ENCODE data around the gene CCDC171.
"Not testable (repeated sequence)": the region's sequence is repeated elsewhere in the genome, so short reads cannot be mapped to it uniquely, and the experiment has no call there.

Gene CCDC171

DNA sequence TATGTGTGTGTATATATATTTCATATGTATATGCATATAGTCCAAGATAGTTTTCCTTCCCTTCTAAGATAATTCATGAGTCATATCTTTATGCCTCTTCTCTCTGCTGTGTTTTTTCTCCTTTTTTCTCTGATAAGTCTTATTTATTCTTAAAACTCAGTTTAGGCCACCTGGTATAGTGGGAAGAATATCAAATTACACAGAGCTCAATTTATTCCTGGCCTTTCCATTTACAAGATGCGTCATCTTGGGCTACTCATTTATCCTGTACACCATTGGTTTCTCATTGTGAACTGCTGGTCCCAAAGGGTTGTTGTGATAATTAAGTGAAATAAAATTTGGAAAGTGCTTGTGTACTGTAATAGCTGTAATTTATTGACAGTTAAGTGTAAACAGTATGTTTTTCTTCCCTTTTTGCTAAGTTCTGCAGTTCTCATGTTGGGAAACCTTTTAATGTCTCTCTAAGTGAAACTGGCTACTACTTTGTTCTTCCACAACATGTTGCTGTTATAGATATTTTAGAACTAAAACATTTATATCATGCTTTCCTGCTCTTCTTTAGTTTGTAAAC is 19.4 kb downstream of the CCDC171 start:
- Histone ChIP-seq H3K4me3 (ENCODE audit: low read depth, low read length) (no peak overlapping the region), H3K27me3 (ENCODE audit: insufficient read depth, low read depth, severe bottlenecking) (no peaks in the 10 kb centered on the region), H3K27ac (no peak overlapping the region), H3K36me3 (no peaks in the 10 kb centered on the region), H3K9me3 (ENCODE audit: severe bottlenecking) (no peaks in the 10 kb centered on the region)
- no peak for DNase-seq
- TF ChIP-seq, protein P1, sequence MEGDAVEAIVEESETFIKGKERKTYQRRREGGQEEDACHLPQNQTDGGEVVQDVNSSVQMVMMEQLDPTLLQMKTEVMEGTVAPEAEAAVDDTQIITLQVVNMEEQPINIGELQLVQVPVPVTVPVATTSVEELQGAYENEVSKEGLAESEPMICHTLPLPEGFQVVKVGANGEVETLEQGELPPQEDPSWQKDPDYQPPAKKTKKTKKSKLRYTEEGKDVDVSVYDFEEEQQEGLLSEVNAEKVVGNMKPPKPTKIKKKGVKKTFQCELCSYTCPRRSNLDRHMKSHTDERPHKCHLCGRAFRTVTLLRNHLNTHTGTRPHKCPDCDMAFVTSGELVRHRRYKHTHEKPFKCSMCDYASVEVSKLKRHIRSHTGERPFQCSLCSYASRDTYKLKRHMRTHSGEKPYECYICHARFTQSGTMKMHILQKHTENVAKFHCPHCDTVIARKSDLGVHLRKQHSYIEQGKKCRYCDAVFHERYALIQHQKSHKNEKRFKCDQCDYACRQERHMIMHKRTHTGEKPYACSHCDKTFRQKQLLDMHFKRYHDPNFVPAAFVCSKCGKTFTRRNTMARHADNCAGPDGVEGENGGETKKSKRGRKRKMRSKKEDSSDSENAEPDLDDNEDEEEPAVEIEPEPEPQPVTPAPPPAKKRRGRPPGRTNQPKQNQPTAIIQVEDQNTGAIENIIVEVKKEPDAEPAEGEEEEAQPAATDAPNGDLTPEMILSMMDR (IDR thresholded peaks at IDR 0.05; ENCODE audit: low read depth, low read length) = no peak

DNA sequence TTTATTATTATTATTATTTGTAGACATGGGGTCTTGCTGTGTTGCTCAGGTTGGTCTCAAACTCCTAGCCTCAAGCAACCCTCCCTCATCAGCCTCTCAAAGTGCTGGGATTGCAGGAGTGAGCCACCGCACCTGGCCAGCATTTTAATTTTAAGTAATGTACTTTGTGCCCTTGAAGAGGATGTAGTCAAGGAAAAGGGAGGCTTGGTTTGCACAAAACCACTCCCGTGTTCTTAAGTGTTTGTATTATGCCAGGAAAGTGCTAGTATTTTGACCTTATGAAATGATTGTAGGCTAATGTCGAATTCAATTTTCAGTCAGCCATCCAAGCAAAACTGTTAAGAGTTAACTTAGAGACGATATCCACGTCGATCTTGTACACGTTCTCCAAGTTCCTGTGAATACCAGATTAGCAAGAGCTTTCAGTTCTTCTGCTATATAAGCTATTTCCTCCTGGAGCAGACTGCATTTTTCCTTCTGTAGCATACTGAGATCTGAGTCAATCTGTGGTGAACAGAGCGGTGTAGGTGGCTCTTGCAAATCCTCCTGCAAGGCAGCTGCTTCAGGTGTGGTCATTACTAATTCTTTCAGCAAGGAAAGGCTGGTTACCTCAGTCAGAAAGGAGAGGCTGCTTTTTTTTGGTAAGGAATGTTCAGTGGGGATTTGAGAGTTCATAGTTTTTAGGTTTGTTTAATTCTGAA is 23.7 kb downstream of the CCDC171 start:
- no peaks in the 10 kb centered on the region for H3K36me3 ChIP-seq

DNA sequence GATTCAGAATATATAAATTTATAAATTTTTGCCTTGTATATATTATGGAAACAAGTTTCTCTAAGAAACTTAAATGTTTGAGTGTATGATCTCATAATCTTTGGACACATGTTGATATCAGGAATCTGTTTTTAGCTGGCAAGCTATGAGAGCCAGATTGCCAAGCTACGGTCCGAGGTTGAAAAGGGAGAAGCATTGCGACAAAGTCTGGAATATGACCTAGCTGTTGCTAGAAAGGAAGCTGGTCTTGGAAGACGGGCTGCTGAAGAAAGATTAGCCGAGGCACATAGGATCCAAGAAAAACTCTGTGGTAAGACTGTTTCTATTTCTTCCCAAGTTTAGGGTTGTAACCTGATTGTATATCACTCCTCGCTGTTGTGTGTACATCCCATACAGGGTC is 25.9 kb downstream of the CCDC171 start:
- TF ChIP-seq, protein P1 (IDR thresholded peaks at IDR 0.05; ENCODE audit: low read depth, low read length) = no peak
- no peaks in the 10 kb centered on the region for H3K9me3 ChIP-seq (ENCODE audit: severe bottlenecking)

More for the DNA sequence above, 23.7 kb downstream of the CCDC171 start:
- no peaks in the 10 kb centered on the region for H3K9me3 ChIP-seq (ENCODE audit: severe bottlenecking)
- no peaks in the 10 kb centered on the region for H3K27me3 ChIP-seq (ENCODE audit: insufficient read depth, low read depth, severe bottlenecking)
- H3K4me3 ChIP-seq (ENCODE audit: low read depth, low read length) = no peak overlapping the region
- DNase-seq = no peak
- TF ChIP-seq, protein P1 (IDR thresholded peaks at IDR 0.05; ENCODE audit: low read depth, low read length) = no peak
- no peak overlapping the region for H3K27ac ChIP-seq

DNA sequence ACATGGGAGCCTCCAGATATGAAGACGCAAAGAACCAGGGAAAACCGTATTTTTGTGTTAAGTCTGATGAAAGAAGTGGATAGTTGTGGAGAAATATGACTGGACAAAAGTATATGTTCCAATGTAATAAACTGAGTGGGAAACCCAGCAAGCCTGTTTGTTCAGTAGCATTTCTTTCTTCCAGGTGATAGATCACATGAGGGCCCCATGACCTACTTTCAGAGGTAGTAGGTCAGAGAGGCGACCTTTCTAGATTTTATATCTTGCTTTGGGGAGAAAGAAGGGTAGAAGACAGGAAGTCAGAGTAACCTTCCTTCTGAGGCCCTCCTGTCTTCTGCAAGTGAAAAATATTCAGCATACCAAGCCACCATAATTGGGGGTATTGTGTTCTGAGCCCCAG is 31.5 kb downstream of the CCDC171 start:
- no peak overlapping the region for H3K27ac ChIP-seq
- no peak overlapping the region for H3K4me3 ChIP-seq (ENCODE audit: low read depth, low read length)
- H3K27me3 ChIP-seq (ENCODE audit: insufficient read depth, low read depth, severe bottlenecking) = no peaks in the 10 kb centered on the region
- no peak for DNase-seq
- no peaks in the 10 kb centered on the region for H3K36me3 ChIP-seq
- TF ChIP-seq, protein P1 (IDR thresholded peaks at IDR 0.05; ENCODE audit: low read depth, low read length) = no peak
- no peaks in the 10 kb centered on the region for H3K9me3 ChIP-seq (ENCODE audit: severe bottlenecking)

More for the DNA sequence above, 25.9 kb downstream of the CCDC171 start:
- Histone ChIP-seq H3K4me3 (ENCODE audit: low read depth, low read length) (no peak overlapping the region), H3K36me3 (no peaks in the 10 kb centered on the region), H3K27ac (no peak overlapping the region), H3K27me3 (ENCODE audit: insufficient read depth, low read depth, severe bottlenecking) (no peaks in the 10 kb centered on the region)
- DNase-seq = no peak

DNA sequence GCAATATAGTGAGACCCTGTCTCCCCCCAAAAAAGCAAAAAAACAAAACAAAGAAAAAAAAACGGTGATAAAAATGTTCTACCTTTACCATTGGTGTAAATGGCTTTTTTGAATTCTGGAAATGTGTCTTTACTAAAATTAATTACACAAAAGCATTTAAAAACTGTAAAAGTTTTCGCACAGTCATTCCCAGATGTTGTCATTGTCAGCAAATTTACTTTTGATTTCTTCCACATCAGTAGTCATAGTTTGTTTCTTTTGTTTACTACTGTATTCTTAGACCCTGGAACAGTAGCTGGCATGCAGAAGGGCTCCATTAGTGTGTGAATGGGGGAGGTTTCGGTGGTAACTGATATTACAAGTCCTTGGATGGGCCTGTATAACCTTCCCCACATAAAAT is 39.5 kb downstream of the CCDC171 start:
- no peak overlapping the region for H3K4me3 ChIP-seq (ENCODE audit: low read depth, low read length)
- no peak for DNase-seq
- H3K36me3 ChIP-seq = no peaks in the 10 kb centered on the region
- H3K27me3 ChIP-seq (ENCODE audit: insufficient read depth, low read depth, severe bottlenecking) = no peaks in the 10 kb centered on the region
- peaks cover 4% of the 10 kb centered on the region for H3K9me3 ChIP-seq (ENCODE audit: severe bottlenecking)
- TF ChIP-seq, protein P1 (IDR thresholded peaks at IDR 0.05; ENCODE audit: low read depth, low read length) = no peak
- no peak overlapping the region for H3K27ac ChIP-seq

DNA sequence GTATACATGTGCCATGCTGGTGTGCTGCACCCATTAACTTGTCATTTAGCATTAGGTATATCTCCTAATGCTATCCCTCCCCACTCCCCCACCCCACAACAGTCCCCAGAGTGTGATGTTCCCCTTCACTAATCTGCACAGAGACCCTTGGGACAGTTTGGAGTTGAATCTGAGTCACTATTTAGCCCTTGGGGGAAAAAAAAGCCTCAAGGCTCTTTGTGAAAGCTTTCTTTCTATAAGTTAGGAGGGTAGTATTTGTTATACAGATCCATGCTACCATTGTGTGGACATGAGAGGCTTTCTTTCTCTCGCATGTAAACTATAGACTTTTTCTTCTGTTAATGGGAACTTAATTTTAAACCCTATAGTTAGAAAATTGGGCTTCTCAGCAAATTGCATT is 40.1 kb downstream of the CCDC171 start:
- DNase-seq; H3K9me3 ChIP-seq (ENCODE audit: severe bottlenecking); H3K36me3 ChIP-seq; H3K27me3 ChIP-seq (ENCODE audit: insufficient read depth, low read depth, severe bottlenecking); H3K4me3 ChIP-seq (ENCODE audit: low read depth, low read length); H3K27ac ChIP-seq: not testable (repeated sequence)

DNA sequence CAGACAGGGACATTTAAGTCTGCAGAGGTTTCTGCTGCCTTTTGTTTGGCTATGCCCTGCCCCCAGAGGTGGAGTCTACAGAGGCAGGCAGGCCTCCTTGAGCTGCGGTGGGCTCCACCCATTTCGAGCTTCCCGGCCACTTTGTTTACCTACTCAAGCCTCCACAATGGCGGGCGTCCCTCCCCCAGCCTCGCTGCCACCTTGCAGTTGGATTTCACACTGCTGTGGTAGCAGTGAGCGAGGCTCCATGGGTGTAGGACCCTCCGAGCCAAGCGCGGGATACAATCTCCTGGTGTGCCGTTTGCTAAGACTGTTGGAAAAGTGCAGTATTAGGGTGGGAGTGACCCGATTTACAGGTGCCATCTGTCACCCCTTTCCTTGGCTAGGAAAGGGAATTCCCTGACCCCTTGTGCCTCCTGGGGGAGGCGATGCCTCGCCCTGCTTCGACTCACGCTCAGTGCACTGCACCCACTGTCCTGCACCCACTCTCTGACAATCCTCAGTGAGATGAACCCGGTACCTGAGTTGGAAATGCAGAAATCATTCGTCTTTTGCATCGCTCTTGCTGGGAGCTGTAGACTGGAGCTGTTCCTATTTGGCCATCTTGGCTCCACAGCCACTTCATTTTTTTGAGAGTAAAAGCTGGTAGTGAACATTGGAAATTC is 48.0 kb downstream of the CCDC171 start:
- H3K27ac ChIP-seq; DNase-seq; H3K4me3 ChIP-seq (ENCODE audit: low read depth, low read length); H3K36me3 ChIP-seq; H3K9me3 ChIP-seq (ENCODE audit: severe bottlenecking); H3K27me3 ChIP-seq (ENCODE audit: insufficient read depth, low read depth, severe bottlenecking): not testable (repeated sequence)

All from WERI-Rb-1 (cell line).